HepG2 (cell line): ENCODE results near the gene MED12. TPM values are rescaled to one million over a fixed set of nuclear protein-coding genes. Genes with fewer than 3 reads are reported as not detected.

Source experiments
- ATAC-seq: fragments of 200-7000 bp; cut with Tn5 transposase; 3 replicates; pipeline ENCODE4 v1.9.1; 2020; ENCODE audit warnings: mild to moderate bottlenecking, moderate library complexity
- BruUV-seq: library from RNA; stranded (reverse); fragments of 400-500 nt; replicated peaks from 2 replicates; lab custom pipeline; 2021; lab: Mats Ljungman, UMichigan
- CTCF ChIA-PET: fragments of 300-600 bp; formaldehyde crosslinking; extraction: SDS; loops from one replicate; lab custom pipeline; 2021; ENCODE audit warnings: low total read pairs, inconsistent platforms, low intra/inter-chr PET ratio; lab: Yijun Ruan, JAX
- POLR2A ChIA-PET: fragments of 350-600 bp; sonication (Branson Sonifier 250); formaldehyde crosslinking; loops from one replicate; lab custom pipeline; 2020; ENCODE audit warnings: antibody characterized with exemption, inconsistent platforms; lab: Yijun Ruan, JAX
- DNase-seq: peaks from one replicate; pipeline ENCODE4 v3.0.0-alpha.2; 2015; ENCODE audit warnings: low spot score
- FAIRE-seq: peaks from 3 replicates; lab custom pipeline; 2011; peaks lifted over from hg19 to GRCh38; lab: Jason Lieb, UNC
- H2AFZ ChIP-seq: one replicate; pipeline ENCODE4 v1.6.1; 2011; ENCODE audit warnings: low read length, inconsistent platforms
- H3K27ac ChIP-seq: fragments of 300-600 bp; 3 replicates; pipeline ENCODE4 v1.8.0; 2011; ENCODE audit warnings: mixed run types, mild to moderate bottlenecking, mixed read lengths, low read length, inconsistent platforms; ENCODE audit not compliant: insufficient read depth; ENCODE audit errors: extremely low read length
- H3K27me3 ChIP-seq, 2 experiments: fragments of 200-600 bp in 1 of 2; 2 replicates in 1 of 2; 3 replicates in 1 of 2; pipeline versions ENCODE4 v1.6.0 to v1.8.0; 2011; ENCODE audit warnings: low read length in 2 of 2, mild to moderate bottlenecking in 2 of 2, moderate library complexity in 2 of 2, inconsistent platforms in 1 of 2; ENCODE audit not compliant: insufficient read depth in 2 of 2, control insufficient read depth in 1 of 2
- H3K36me3 ChIP-seq, 2 experiments: fragments of 200-600 bp in 1 of 2; replicated peaks in 1 of 2; 2 replicates in 1 of 2; 3 replicates in 1 of 2; pipeline versions ENCODE4 v1.5.1 to v1.8.0; 2011; ENCODE audit warnings: low read length in 2 of 2, inconsistent platforms in 1 of 2; ENCODE audit not compliant: insufficient read depth in 2 of 2, control insufficient read depth in 1 of 2
- H3K4me1 ChIP-seq: 2 replicates; pipeline ENCODE4 v1.5.1; 2012; ENCODE audit warnings: low read length, inconsistent platforms; ENCODE audit not compliant: insufficient read depth
- H3K4me2 ChIP-seq: 2 replicates; pipeline ENCODE4 v1.6.0; 2011; ENCODE audit warnings: low read depth, low read length, inconsistent platforms
- H3K4me3 ChIP-seq, 3 experiments: fragments of 200-600 bp in 1 of 3; sonication (generic), shearing (Covaris generic) in 1 of 3; replicated peaks in 1 of 3; 2 replicates each; pipeline ENCODE4 v1.5.1; 2011 to 2016; ENCODE audit warnings: low read length in 3 of 3, inconsistent platforms in 2 of 3, low read depth in 2 of 3, mild to moderate bottlenecking in 2 of 3, control low read depth in 1 of 3, mixed read lengths in 1 of 3; ENCODE audit not compliant: insufficient read depth in 1 of 3
- H3K79me2 ChIP-seq: one replicate; pipeline ENCODE4 v1.6.1; 2011; ENCODE audit warnings: low read length, inconsistent platforms; ENCODE audit not compliant: insufficient read depth
- H3K9ac ChIP-seq: 2 replicates; pipeline ENCODE4 v1.6.0; 2011; ENCODE audit warnings: mild to moderate bottlenecking, low read depth, low read length, inconsistent platforms; ENCODE audit not compliant: insufficient read depth
- H3K9me3 ChIP-seq: 2 replicates; pipeline ENCODE4 v1.5.1; 2012; ENCODE audit warnings: mild to moderate bottlenecking, low read length
- H4K20me1 ChIP-seq: 2 replicates; pipeline ENCODE4 v1.6.0; 2011; ENCODE audit warnings: inconsistent platforms, mild to moderate bottlenecking, low read length, moderate library complexity; ENCODE audit not compliant: insufficient read depth
- AGO1 ChIP-seq: fragments of 200-400 bp; formaldehyde crosslinking; IDR thresholded peaks from 2 replicates; pipeline ENCODE4 v1.6.1; 2017; ENCODE audit warnings: mild to moderate bottlenecking, low read depth, low read length, moderate library complexity; ENCODE audit not compliant: poor library complexity, severe bottlenecking
- ASH2L ChIP-seq: fragments of 300-600, 200-600 bp; sonication (generic); IDR thresholded peaks from 2 replicates; pipeline ENCODE4 v1.7.0; 2017; ENCODE audit warnings: low read depth, mild to moderate bottlenecking, moderate library complexity, mixed read lengths, low read length; ENCODE audit not compliant: insufficient read length
- ATF4 ChIP-seq, 2 experiments: fragments of 450-650 bp in 1 of 2; sonication (generic) in 1 of 2; formaldehyde crosslinking; IDR thresholded peaks; 2 replicates each; pipeline versions ENCODE4 v1.5.0 to v1.8.0; 2020 to 2022; ENCODE audit warnings: mild to moderate bottlenecking in 1 of 2, missing genetic modification reagents in 1 of 2
- ATRX ChIP-seq: sonication (generic); formaldehyde crosslinking; IDR thresholded peaks from 2 replicates; pipeline ENCODE4 v1.4.0; 2020; ENCODE audit warnings: missing genetic modification reagents, borderline replicate concordance
- MAF1 ChIP-seq: sonication (generic); formaldehyde crosslinking; IDR thresholded peaks from 2 replicates; pipeline ENCODE4 v1.5.0; 2020; ENCODE audit warnings: missing genetic modification reagents, borderline replicate concordance
- RFX1 ChIP-seq: fragments of 450-650 bp; IDR thresholded peaks from 2 replicates; pipeline ENCODE4 v1.6.1; 2017
- SATB2 ChIP-seq: sonication (generic); formaldehyde crosslinking; IDR thresholded peaks from 2 replicates; pipeline ENCODE4 v1.5.0; 2020; ENCODE audit warnings: missing genetic modification reagents
- SIN3B ChIP-seq: fragments of 150-350 bp; IDR thresholded peaks from 2 replicates; pipeline ENCODE4 v1.6.1; 2014; ENCODE audit warnings: low read length
- SIX1 ChIP-seq: sonication (generic); formaldehyde crosslinking; IDR thresholded peaks from 2 replicates; pipeline ENCODE4 v1.4.0; 2020; ENCODE audit warnings: missing genetic modification reagents, borderline replicate concordance
- SKIL ChIP-seq: sonication (generic); formaldehyde crosslinking; IDR thresholded peaks from 2 replicates; pipeline ENCODE4 v1.8.0; 2022; ENCODE audit warnings: missing genetic modification reagents, mild to moderate bottlenecking, moderate library complexity, borderline replicate concordance
- SMAD9 ChIP-seq: sonication (generic); formaldehyde crosslinking; IDR thresholded peaks from 2 replicates; pipeline ENCODE4 v1.5.1; 2020; ENCODE audit warnings: mild to moderate bottlenecking, missing genetic modification reagents
- ZMAT3 ChIP-seq: sonication (generic); formaldehyde crosslinking; conservative IDR thresholded peaks from 2 replicates; pipeline ENCODE4 v1.7.0; 2021; ENCODE audit warnings: missing genetic modification reagents
- ZNF12 ChIP-seq: sonication (generic); formaldehyde crosslinking; IDR thresholded peaks from 2 replicates; pipeline ENCODE4 v1.5.0; 2020; ENCODE audit warnings: missing genetic modification reagents
- ZNF124 ChIP-seq: sonication (generic); formaldehyde crosslinking; IDR thresholded peaks from 2 replicates; pipeline ENCODE4 v1.4.0; 2020; ENCODE audit warnings: missing genetic modification reagents
- ZNF746 ChIP-seq: sonication (generic); formaldehyde crosslinking; IDR thresholded peaks from 2 replicates; pipeline ENCODE4 v1.8.0; 2022; ENCODE audit warnings: mild to moderate bottlenecking, missing genetic modification reagents
- ZNF784 ChIP-seq: sonication (generic); formaldehyde crosslinking; IDR thresholded peaks from 2 replicates; pipeline ENCODE4 v1.5.1; 2020; ENCODE audit warnings: missing genetic modification reagents, mild to moderate bottlenecking, borderline replicate concordance
- WGBS: methylation state at CpG from one replicate; pipeline ENCODE4 v1.1.6; 2017; ENCODE audit warnings: low lambda C conversion rate; 5-methylcytosine and 5-hydroxymethylcytosine counted together
- in situ Hi-C: cut with HindIII; loops from 2 replicates; pipeline ENCODE4 v1.10.0; 2017; ENCODE audit warnings: low pct_unique_long_range_greater_than_20kb; ENCODE audit not compliant: extremely low pct_ligation_motif_present
- intact Hi-C: fragments of 100-400 bp; cut with micrococcal nuclease; formaldehyde crosslinking; loops from one replicate; pipeline ENCODE4 v1.10.0; 2022; ENCODE audit not compliant: unreplicated experiment
- polyA plus RNA-seq, 8 experiments: library from polyadenylated mRNA; depleted of rRNA in 3 of 8; stranded (reverse) in 7 of 8; unstranded in 1 of 8; fragments of >200 nt; fragmentation: Illumina TruSeq in 4 of 8; extraction: Trizol in 4 of 8; gene quantifications; 2 replicates each; pipeline versions ENCODE4 v1.2.1 to v1.2.3, GENCODE V29; 2011 to 2016; ENCODE audit warnings: low read depth in 4 of 8, missing spikeins in 1 of 8, mixed read lengths in 1 of 8; ENCODE audit not compliant: insufficient read depth in 1 of 8
- total RNA-seq, 5 experiments: library from RNA; depleted of rRNA; stranded (reverse); fragments of >200 nt; fragmentation: Illumina TruSeq; extraction: Trizol; gene quantifications; 2 replicates each; pipeline ENCODE4 v1.2.3, GENCODE V29; 2016; ENCODE audit warnings: low read depth in 1 of 5

Gene MED12
- total and polyA plus RNA-seq, 2 of the 13 experiments (the other 11 are each of a cell fraction or from before 2014, with no cell fraction given): 9.4 to 15.0 TPM

- BruUV-seq: no TSS peak
- ChIA-PET CTCF (no interaction called here), POLR2A (no interaction called here)
- ATAC-seq (no peak), DNase-seq (no peak), FAIRE-seq (no peak)
- Histone ChIP-seq H3K27me3 (no peaks in the 10 kb centered on the region), H3K4me1 (0 out of 2 replicates have a peak, but pooled peaks cover under 1% of the 10 kb centered on the region), H3K4me3 (no peak overlapping the region), H3K36me3 (no peaks in the 10 kb centered on the region), H3K27ac (no peak overlapping the region), H3K9ac (no peak overlapping the region), H3K4me2 (no peak overlapping the region), H3K9me3 (no peaks in the 10 kb centered on the region), H2AFZ (no peak overlapping the region), H3K79me2 (no peaks in the 10 kb centered on the region), H4K20me1 (no peaks in the 10 kb centered on the region)
- intact Hi-C loops: no loop called here
- TF ChIP-seq RFX1 (no peak), ZMAT3 (CRISPR knock-in tag) (no peak), ZNF12 (CRISPR knock-in tag) (no peak), SMAD9 (CRISPR knock-in tag) (no peak), ZNF784 (no peak)
- in situ Hi-C loops: no loop called here
- WGBS: no CpG with 5 or more reads among the region's 4 CpGs
These were observed 44.6 kb downstream of the MED12 start for GRCh38 chrX:71162981-71163380.

- Histone ChIP-seq H3K4me2 (no peak overlapping the region), H3K9me3 (no peaks in the 10 kb centered on the region), H4K20me1 (no peaks in the 10 kb centered on the region), H3K79me2 (no peaks in the 10 kb centered on the region), H3K36me3 (no peaks in the 10 kb centered on the region), H2AFZ (no peak overlapping the region), H3K4me3 (no peak overlapping the region), H3K27ac (no peak overlapping the region), H3K4me1 (0 out of 2 replicates have a peak, but pooled peaks cover 6% of the 10 kb centered on the region), H3K27me3 (no peaks in the 10 kb centered on the region), H3K9ac (no peak overlapping the region)
- no peak for DNase-seq
- intact Hi-C loops: no loop called here
- whole genome bisulfite sequencing: 12% methylated on average over 3 of the region's 12 CpGs
- BruUV-seq: no TSS peak
- ChIA-PET POLR2A (no interaction called here), CTCF (no interaction called here)
- no peak for ATAC-seq
- no peak for FAIRE-seq
- in situ Hi-C loops: no loop called here
- no peak for TF ChIP-seq AGO1
- TF ChIP-seq SKIL (CRISPR knock-in tag): no peak
- no peak for TF ChIP-seq MAF1 (CRISPR knock-in tag)
- no peak for TF ChIP-seq SIX1 (CRISPR knock-in tag)
- no peak for TF ChIP-seq ZNF746 (CRISPR knock-in tag)
- no peak for TF ChIP-seq ATRX (CRISPR knock-in tag)
- TF ChIP-seq ZNF124 (CRISPR knock-in tag): no peak
- TF ChIP-seq ASH2L: no peak
- TF ChIP-seq ATF4 (CRISPR knock-in tag; IDR thresholded peaks at IDR 0.05): no peak
- TF ChIP-seq SATB2: no peak
- TF ChIP-seq SIN3B: no peak
These were observed 45.7 kb downstream of the MED12 start for GRCh38 chrX:71164071-71164470.
